ENCODE results near the gene PPEF1.
A peak's percentile ranks its signal among the peaks of the same experiment; 100 is the strongest.

Gene PPEF1, protein sequence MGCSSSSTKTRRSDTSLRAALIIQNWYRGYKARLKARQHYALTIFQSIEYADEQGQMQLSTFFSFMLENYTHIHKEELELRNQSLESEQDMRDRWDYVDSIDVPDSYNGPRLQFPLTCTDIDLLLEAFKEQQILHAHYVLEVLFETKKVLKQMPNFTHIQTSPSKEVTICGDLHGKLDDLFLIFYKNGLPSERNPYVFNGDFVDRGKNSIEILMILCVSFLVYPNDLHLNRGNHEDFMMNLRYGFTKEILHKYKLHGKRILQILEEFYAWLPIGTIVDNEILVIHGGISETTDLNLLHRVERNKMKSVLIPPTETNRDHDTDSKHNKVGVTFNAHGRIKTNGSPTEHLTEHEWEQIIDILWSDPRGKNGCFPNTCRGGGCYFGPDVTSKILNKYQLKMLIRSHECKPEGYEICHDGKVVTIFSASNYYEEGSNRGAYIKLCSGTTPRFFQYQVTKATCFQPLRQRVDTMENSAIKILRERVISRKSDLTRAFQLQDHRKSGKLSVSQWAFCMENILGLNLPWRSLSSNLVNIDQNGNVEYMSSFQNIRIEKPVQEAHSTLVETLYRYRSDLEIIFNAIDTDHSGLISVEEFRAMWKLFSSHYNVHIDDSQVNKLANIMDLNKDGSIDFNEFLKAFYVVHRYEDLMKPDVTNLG

DNA sequence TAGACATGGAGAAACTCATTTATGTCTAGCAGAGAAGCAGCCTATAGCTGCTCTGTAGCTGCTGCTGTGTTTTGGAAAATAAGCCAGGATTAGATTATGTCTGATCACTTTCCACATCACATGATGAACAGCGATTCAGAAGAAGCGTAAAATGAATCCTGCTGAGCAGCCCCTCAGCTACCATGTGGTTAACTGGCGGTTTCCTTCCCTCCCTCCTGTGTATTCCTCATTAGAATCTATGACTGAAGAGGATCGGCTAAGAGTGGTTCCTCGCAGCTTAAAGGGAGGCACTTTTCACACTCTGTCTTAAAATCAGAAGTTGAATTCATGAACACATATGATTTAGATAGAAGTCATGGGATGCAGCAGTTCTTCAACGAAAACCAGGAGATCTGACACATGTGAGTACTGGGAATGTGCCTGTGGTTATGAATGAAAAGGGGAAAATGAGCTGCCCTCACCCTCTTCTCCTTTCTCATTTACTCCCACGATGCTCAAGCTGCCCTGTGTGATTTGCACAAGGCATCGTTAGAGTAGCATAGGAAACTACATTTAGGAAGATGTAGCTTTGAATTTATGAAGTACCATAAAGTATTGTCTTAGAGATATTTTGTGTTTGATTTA lies at the start of gene PPEF1:
TSS of gene PPEF1 (plus strand) at position 220 of the 624 bp plus-strand sequence. CDS start at position 356, 136 bp downstream.
- no peak for DNase-seq (ENCODE audit: low spot score)

DNA sequence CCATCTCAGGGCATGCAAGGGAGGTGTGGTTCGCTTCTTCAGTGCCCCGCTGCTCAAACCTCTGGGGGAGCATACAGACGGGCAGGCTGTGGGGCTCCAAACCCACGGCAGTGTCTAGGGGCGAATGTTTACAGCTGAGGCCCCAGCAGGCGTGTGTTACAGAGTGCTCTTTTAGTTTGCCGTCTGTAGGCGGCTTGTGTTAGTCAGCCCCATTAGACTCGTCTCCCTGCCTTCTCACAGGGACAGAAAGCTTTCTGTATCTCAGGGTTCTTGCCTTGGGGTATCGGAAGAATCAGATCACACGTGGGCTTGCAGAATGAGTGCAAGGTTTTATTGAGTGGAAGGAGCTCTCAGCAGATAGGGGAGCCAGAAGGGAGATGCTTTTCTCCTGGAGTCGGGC lies 46.2 kb upstream of the PPEF1 start:
- DNase-seq (ENCODE audit: low spot score), result no peak

DNA sequence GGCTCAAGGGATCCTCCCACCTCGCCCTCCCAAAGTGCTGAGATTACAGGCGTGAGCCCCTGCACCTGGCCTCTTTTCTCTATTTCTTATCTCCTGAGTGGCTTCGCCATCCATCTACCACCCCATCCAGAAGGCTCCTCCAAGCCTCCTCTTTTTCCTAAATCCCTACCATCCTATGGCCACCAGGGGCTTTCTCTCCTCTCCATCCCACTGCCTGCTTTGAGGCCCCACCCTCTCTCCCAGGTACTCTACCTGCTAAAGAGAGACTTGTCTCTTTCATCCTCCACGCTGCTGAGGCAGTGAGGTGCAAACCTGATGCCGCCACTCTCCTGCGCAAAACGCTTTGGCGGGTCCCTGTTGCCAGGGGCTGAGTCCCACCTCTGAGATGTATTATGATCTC lies 42.5 kb upstream of the PPEF1 start:
- DNase-seq (ENCODE audit: low spot score), result no peak

DNA sequence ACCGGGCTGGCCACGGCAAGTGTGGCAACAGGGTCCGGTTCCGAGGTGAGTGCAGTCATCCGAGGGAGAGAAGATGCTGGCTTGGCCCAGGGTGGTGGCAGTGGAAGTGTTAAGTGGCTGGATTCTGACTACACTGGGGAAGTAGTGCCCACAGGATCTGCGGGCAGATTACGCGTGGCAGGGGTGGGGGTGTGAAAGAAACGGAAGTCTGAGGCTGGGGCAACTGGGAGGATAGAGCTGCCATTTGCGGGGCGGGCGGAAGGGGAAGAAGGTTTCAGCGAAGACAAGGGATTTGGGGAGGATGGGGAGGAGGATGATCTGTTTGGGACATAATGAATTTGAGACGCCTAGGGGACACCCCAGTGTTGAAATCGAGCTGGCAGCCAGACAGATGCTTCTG lies 40.8 kb upstream of the PPEF1 start:
- no peak for DNase-seq (ENCODE audit: low spot score)

DNA sequence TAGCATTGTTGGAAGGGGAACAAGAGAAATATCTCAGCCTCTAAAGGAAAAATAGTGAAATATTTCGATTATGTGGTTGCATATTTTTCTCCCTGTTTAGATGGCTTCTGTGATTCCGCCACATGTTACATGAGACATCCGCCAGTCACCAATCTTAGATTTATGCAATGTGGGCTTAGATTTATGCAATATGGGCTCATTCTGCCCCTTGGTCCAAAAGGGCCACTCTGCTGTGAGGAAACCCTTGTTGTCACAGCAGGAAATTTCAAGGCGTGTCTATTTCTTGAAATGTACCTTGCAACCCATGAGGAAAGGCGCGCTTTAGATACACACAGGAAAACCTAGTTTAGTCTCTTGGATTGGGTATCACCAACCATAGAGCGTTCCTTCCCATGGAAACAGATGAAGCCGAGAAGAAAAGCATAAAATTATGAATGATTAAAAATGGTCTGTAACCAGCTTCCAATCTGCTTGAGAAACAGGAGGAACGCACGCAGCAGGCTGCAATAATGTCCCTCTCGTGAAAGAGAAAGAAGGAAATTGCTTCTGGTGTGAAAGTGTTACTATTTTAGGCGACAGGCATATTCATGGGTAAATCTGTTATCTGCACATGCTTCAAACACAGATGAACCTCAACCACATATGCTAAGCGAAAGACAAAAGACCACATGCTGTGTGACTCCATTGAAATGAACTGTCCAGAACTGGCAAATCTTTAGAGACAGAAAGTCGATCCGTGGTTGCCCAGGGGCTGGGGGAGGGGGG lies 39.2 kb upstream of the PPEF1 start:
- DNase-seq (ENCODE audit: low spot score), result no peak

DNA sequence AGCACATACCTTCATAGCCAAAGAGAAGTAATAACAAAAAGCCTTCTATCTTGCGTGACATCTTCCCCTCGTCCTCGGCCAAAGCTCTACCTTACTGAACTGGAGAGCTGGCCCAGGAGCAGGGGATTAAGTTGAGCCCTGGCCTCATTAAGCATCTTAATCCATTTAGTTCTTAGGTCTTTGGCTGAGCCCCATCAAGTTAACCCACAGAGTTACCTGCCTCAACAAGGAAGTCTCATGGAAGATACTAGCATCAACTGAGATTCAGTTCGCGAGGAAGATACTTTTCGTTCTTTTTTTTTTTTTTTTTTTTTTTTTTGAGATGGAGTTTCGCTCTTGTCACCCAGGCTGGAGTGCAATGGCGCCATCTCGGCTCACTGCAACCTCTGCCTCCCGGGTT lies 35.4 kb upstream of the PPEF1 start, which contains the start of gene RS1:
TSS of gene RS1 (minus strand) at position 101 of the 400 bp plus-strand sequence. CDS start at position 61, 40 bp downstream.
- no peak for DNase-seq (ENCODE audit: low spot score)

DNA sequence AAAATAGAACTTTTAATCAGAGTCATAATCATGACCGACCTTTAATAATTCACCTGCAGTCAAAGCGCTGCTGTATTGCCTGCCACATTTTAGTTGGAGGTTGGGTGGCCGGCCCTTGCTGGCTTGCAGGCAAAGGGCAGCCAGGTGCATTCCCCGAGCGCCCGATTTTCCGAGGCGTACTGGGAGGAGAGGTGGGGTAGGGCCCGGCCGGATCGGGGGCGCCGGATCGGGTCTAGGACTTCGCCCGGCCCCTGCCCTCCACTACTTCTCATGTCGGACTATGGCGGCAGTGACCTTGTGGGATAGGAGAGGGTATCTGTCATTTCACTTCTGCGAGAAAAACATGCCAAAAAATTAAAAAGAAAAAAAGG lies 33.0 kb upstream of the PPEF1 start:
- no peak for DNase-seq (ENCODE audit: low spot score)

DNA sequence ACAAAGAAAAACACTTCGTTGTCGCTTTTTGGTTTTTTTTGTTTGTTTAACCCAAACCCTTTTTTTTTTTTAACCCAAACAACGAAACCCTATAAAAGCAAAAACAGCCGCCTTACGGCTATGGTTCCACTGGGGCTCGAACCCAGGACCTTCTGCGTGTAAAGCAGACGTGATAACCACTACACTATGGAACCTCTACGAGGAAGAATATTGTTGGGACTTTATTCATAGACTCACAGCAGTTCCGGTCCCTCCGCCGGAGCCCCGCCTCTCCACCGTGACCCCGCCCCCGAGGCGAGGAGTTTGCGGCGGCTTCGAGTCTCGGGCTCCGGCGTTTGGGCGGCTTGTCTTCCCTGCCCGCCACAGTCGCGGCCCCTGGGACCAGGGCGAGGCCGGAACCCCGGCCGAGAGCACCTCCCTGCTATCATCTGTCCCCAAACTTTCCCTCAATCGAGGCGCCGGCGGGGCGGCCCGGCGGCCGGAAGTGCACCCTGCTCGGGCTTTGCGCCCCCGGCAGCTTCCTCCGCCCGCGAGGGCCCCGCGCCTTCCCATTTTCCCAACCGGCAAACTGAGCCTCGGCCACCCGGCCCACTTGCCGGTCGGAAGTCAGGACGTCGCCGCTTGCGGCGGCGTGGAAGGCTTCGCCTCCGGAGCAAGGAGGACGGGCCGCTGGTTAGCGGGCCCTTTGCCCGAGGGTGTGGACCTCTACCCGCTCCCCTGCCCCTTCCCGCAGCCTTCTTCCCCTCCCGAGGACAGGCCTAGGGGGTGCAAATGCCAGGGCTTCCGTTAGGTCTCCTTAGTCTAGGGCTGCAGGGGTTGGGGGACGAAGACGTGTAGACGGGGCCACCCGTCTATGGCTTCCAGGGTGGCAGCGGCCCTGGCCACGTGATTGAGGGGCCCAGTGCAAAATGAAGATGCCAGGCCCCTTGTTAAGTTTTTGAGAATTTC lies 32.4 kb upstream of the PPEF1 start:
- DNase-seq (ENCODE audit: low spot score), result peak; percentile 80

DNA sequence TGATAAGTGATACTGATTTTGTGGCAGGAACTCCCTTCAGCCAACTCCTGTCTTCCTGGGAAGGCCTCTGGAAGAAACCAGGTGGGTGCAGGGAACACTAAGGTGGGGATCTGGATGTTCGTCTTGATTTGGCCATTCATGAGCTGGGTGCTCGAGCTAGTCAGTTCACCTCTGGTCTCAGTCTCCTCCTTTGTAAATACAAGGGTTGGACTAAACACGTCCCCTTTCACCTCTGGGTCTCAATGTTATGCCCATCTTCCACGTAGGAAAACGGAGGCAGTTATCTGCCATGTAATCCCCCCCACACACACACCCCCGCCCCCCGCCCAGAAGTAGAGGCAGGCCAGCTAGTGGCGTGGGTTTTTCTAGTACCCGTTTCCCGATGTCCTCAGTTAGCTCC lies 31.4 kb upstream of the PPEF1 start:
- no peak for DNase-seq (ENCODE audit: low spot score)

DNA sequence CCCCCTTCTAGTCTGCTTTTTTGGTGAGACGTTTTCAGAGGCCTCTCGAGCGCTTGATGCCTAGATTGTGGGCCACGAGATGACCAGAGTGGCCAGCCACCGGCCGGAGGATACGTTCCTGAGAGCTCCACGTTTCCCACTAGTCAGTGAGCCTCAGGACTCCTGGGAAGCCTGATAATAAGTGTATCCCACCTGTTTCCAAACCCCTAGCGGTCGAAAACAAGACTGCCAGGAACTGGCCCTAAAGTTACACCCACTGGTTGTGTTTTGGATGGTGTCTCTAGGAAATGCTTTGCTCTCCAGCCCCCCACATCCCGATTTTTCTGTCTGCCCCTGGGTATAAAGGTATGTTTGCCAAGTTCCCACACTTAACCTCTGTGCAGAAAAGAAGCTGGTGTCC lies 31.0 kb upstream of the PPEF1 start:
- DNase-seq (ENCODE audit: low spot score), result no peak

DNA sequence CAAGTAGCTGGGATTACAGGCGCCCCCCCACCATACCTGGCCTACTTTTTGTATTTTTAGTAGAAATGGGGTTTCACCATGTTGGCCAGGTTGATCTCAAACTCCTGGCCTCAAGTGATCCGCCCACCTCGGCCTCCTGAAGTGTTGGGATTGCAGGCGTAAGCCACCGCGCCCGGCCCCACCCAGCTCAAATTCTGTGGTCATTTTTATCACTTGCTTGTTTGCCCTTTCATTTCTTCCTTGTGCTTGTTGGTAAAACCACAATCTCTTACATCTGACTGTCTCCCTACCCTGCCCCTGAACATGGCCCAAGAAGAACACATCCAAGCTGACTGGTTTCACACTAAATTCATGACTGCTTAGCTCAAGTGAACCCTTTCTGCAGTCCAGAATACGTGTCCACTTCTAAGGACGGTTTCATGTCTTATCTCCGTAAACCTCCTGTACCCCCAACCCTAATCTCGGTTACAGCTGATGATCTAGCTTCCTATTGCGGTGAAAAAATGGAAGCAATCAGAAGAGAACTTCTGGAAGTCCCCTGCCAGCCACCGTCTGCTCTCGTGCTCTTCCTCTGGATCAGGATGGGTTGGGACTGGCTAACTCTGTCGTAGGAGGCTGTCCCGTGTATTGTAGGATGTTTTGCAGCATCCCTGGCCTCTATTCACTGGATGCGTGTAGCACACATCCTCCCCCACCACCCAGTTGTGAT lies 30.1 kb upstream of the PPEF1 start:
- no peak for DNase-seq (ENCODE audit: low spot score)

DNA sequence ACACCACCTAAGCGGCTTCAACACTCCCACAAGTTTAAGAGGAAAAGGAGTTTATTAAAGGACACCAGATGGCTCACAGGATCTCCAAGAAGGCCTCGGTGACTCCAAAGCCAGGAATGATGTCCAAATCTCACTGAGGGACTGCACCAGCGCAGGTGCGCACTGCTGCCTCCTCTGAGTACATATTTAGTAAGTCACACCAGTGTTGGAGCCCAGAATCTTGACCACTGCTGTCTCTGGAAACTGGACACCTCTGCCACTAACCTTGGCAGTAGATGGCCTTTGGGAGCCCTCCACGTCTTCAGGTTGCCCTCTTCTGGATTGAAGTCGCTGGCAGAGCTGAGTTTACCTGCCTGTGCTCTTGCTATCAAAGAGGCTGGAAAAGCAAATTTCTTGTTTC lies 25.4 kb upstream of the PPEF1 start:
- DNase-seq (ENCODE audit: low spot score), result no peak

DNA sequence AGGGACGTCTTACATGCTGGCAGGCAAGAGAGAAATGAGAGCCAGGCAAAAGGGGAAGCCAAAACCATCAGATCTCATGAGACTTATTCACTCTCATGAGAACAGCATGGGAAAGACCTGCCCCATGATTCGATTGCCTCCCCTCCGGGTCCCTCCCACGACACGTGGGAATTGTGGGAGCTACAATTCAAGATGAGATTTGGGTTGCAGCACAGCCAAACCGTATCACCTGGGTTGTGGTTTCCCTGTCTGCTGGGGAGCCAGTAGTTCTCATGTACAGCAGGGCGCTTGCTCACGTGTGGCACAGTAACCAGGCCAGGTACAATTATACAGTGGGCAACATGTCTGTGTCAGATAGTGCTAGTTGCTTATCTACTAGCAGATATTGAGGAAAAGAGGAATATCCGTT lies 24.5 kb upstream of the PPEF1 start:
- no peak for DNase-seq (ENCODE audit: low spot score)

DNA sequence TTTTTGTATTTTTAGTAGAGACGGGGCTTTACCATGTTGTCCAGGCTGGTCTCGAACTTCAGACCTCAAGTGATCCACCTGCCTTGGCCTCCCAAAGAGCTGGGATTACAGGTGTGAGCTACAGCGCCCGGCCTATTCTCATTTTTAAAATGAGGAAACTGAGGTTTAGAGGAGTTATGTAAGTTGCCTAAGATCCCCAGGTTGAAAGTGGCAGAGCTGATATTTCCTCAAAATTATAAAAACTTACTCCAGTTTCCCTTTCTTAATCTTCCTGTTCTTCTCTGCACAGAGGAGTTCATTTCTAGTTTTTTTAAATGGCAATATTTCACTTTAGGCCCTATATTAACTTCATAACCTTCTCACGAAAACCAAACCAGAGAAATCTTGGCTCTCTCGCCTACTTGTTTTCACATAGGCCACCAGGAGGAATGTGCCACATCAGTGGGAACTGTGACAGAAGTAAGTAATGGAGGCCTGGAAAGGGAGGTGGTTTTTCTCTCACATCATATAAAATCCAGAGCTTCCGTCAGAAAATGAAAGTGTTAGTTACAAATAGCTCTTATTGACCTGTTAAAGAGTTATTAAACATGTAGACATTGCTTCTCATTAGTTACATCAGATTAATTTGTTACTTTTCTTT lies 19.5 kb upstream of the PPEF1 start:
- DNase-seq (ENCODE audit: low spot score), result no peak

DNA sequence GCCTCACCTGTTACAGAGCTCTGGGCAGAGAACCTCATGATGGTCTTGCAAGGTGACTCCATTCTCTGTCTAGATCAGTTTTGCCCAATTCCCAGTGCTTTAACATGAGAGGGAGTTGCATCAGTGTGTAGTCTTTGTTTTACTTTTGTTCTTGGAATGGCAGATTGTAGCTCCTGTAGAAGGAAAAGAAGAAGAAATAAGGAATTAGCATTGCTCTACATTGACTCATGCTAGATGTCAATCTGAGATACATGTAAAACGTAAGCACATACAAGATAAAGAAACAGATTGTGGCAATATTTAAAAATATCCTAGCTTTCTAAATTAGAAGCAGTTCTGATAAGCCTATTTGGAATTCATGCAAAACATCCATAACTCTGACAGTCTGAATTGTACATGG lies 16.0 kb upstream of the PPEF1 start:
- DNase-seq (ENCODE audit: low spot score), result no peak

DNA sequence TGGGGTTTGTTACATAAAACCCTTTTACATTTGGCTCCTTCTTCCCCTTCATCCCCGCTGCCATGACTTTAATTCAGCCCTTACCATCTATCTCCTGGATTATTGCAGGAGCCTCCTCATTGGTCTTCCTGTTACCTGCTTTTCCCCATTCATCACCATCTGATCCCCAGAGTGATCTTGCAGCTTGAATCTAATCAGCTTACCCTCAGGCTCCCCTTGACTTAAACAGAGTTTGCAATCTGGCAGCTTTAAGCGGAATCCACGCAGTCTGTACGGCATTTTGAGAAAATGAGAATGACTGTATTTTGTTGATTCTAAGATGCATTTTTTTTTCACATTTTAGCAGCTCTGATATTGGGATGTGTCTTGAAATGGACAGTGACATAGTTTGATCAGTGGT lies 14.9 kb upstream of the PPEF1 start:
- DNase-seq (ENCODE audit: low spot score), result no peak

DNA sequence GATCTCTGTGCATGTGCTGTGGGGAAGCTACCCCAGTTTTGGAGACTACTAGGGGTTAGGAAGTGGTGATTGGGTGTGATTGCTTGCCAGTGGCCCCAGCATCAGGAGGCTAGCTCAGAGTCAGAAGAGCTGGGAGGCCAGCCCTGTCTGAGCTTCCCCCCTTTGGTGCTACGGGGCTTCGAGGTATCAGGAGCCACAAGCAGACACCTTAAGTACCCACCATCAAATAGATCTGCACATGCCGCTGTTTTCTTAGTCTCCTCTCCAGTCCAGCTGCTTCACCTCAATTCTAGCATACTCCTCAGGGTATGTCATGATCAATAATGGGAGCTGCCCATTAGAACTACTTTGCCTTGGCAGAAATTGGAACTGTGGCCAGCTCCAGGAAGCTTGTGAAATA lies 10.8 kb upstream of the PPEF1 start:
- no peak for DNase-seq (ENCODE audit: low spot score)

DNA sequence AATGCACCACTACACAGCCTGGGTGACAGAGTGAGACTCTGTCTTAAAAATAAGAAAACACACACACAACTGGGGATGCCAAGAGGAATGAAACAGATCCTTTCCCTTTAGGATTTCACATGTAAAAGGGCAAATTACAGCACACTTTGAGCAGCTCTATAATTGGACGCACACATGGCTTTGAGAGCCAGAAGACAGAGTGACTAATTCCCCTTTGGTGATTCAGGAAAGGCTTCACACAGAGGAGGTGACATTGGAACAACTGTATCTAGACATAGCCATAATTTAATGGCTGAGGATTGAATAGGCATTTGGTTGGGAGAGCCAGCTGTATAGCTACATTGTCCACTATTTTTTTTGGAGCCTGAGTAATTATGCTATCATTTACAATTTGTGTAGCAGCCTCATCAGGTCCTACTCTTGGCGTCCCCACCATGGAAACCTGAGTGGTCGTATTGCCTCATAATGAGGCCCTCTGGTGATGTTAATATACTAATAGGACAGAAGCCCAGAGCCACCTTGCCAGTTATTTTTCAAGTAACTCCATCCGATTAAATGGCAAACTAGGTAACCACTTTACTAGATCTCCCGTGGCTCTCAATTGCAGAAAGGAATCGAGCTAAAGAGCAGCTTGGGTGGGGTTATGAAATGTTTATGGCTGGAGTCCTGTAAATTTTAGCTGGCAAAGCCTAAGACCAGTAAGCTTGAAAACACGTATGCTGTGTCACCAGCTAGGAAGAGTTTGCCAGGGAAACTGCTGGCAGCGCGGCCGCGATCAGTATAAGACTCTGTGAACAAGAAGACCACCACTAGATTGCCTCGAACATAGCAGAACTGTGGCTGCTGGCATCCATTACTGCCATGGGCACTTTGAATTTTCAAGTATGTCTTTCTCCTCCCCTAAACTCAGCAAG lies 8.5 kb upstream of the PPEF1 start:
- DNase-seq (ENCODE audit: low spot score), result no peak
